ENCODE data around the gene STX18.
"Not testable (repeated sequence)": the region's sequence is repeated elsewhere in the genome, so short reads cannot be mapped to it uniquely, and the experiment has no call there.

The STX18 gene

DNA sequence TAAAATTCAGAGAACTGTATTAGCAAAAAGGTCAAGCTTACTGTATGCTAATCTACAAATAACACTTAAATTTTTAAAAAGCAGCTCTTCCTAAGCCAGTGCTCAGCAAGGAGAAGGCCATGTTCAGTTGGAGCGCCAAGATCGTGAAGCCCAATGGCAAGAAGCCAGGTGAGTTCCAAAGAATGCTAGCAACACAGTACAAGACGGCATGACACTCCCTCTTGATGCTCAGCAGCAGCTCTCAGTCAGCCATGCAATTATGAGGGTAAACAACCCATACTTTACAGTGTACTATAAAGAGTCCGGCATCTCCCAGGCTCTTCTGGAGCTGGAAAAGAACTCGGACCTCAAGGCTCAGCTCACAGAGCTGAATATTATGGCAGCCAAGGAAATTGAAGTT is 34.9 kb downstream of the STX18 start:
- DNase-seq, result no peak

- not testable (repeated sequence) for DNase-seq
These were observed 36.6 kb downstream of the STX18 start for GRCh38 chr4:4505211-4505610.

- no peak for DNase-seq
These were observed 37.1 kb downstream of the STX18 start for GRCh38 chr4:4504783-4505182.

DNA sequence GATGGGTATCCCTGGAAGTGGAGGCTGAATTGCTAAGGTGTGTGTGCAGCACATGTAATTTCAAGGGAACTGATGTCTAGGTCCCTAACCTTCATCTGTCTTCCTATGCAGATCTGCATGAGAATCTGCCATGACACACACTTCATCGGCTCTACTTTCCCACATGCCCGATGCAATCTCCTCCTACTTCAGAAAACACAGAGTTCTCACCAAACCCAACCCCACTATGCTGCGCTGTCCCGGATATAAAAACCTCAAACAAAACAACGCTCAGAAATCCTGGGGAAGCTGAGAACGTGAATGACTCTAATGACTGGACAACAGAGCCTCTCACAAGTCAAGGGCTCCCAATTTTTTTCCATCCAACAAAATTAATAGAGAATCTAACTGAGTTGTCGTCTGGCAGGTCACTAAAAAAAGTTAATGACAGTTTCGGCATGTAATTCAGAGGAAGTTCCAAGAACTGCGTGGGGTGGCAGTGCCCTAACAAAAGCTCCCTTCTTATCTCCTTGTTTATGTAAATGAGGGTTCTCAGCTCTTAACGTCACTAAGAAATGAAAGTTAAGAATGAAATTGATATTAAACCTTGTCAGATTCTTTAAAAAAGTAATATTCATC is 39.0 kb downstream of the STX18 start:
- no peak for DNase-seq

DNA sequence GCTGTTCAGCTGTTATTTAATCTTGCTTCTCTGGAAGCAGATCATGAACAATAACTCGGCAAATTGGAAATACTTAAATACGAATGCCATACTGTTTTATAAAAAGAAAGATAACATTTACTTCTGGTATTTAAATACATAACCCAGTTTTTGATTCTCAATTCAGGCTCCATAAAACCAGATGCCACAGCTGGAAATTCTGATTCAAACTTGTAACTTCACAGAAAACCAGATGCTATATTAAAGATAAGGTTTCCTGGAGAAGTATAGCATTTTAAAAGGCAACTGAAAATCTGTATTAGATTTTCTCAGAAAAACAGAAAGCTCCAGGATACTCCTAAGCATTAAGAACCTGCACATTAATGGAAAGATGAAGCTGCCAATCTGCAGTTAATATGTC is 40.2 kb downstream of the STX18 start:
- no peak for DNase-seq

- no peak for DNase-seq
These were observed 42.3 kb downstream of the STX18 start for GRCh38 chr4:4499438-4500123.

- DNase-seq, result no peak
These were observed 45.1 kb downstream of the STX18 start for GRCh38 chr4:4496592-4497372.

- DNase-seq, result no peak
These were observed 47.0 kb downstream of the STX18 start for GRCh38 chr4:4494882-4495281.

- no peak for DNase-seq
These were observed 49.5 kb downstream of the STX18 start for GRCh38 chr4:4492161-4492847.

GRCh38 chr4:4491396-4491893 is 50.4 kb downstream of the STX18 start:
- no peak for DNase-seq

- no peak for DNase-seq
These were observed 51.0 kb downstream of the STX18 start for GRCh38 chr4:4490816-4491215.

- no peak for DNase-seq
These were observed 51.8 kb downstream of the STX18 start for GRCh38 chr4:4490041-4490440.

DNA sequence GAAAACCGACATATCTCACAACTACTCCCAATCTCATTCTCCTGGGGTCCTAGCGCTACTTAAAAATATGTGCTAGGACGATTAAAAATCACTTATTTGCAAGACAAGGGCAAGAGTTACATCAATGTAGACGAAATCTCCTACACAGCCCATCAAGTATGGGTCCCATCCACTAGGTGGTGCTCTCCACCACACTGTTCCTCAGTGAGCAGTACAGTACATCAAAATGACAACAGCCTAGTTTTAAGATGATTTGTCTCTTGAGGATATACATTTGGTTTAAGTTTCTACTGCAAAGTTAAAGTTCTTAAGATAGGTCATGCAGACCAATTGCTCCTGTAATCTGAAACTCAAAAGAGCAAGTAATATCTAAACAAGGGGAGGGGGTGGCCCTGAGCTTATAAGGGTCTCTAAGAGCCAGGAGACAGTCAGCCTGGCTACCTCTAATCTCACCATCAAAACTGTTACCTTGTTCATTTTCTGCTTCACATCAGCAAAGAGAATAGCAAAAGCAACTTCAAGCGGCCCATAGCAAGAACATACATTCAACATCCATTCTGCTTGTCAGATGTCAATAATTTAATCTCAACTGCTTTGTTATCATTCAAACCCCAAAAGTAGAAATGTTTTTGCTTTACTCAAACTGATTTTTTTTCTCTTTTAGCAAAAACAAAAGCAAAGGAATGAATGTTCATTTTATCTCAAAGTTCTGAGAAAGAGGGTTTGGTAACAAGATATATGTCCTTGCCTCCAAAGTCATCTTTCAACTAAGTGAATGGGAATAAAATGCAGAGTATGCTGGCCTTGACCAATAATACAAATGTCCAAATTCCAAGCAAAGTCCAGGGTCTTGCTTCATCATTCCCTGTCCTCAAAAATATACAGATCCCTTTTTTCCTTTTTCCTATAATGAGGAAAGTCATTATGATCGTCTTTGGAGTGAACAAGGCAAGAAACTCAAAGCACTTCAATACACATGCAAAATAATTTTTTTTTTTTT is 53.1 kb downstream of the STX18 start:
- peak; percentile 21 for DNase-seq

DNA sequence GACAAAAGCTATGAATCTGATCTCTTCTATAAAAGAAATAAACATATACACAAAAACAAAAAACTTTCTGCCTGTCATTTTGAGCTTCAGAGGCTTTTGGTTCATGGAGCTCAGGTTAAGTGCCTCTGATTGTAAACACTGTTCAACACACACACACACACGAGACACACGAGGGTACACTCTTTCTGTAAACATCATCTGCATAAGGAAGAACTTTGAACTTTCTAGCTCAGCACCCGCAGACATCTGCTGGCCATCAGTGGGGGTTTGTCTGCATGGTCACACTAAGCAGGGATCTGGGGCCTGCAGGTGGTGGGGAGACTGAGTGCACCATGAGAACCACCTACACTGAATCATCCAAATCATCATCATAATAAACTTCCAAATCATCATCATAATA is 54.9 kb downstream of the STX18 start:
- no peak for DNase-seq

DNA sequence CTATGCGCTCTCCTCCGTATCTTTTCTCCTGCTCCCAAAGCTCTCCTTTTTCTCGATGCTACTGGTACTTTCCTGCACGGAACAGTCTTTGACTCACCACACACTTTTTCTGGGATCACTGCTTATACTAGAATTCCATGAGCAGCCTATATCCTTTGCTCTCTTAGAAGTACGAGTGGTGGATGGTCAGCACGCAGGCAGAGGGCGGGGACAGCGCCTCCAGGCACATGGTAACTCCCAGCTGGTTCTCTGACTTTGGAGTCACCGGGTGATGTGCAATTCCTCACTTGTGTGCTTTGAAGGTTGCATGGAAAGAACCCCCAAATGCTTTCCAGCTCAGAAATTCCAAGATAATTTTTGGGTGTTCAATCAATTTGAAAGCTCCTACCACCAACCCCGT is 56.0 kb downstream of the STX18 start:
- no peak for DNase-seq

GRCh38 chr4:4481399-4481994 is 60.4 kb downstream of the STX18 start:
- no peak for DNase-seq

GRCh38 chr4:4480685-4481398 is 61.0 kb downstream of the STX18 start:
- no peak for DNase-seq

GRCh38 chr4:4480205-4480604 is 61.6 kb downstream of the STX18 start:
- DNase-seq, result no peak

- DNase-seq, result no peak
These were observed 62.5 kb downstream of the STX18 start for GRCh38 chr4:4479366-4479765.

- no peak for DNase-seq
These were observed 64.1 kb downstream of the STX18 start for GRCh38 chr4:4477796-4478195.

DNA sequence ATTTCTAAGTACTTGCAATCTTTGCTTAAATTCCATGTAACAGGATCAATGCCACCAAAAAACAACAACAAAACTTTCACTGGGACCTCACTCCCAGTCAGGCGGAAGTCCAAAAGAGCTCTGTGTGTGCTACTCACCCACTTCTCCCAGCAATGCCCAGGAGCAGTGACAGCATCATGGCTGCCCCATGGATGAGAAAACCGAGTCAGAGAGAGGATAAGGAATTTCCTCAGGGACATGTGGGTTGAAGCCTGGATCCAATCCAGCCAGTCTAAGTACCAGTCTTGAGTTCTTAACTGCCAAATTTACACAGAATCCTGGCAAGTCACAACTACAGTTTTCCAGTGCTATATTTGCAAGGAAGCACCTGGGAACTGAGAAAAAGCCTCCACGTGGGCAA is 64.5 kb downstream of the STX18 start:
- no peak for DNase-seq
